Measurements from ENCODE around the gene FHIT. TPM values are rescaled to one million over a fixed set of nuclear protein-coding genes. Genes with fewer than 3 reads are reported as not detected.

The FHIT gene
- total and polyA plus RNA-seq, 4 donors: 2.6 to 21.3 (median 8.7) TPM

- no peak for TF ChIP-seq CTCF (IDR thresholded peaks at IDR 0.05; ENCODE audit: control extremely low read depth, extremely low read depth)
- DNase-seq (no peak), ATAC-seq (ENCODE audit: insufficient read depth, low FRiP score) (no peak)
- Histone ChIP-seq H3K27ac (ENCODE audit: low read depth in 1 of 2, low read length in 1 of 2) (no peak overlapping the region), H3K9me3 (ENCODE audit: control insufficient read depth in 4 of 4, insufficient read depth in 3 of 4, low read length in 3 of 4) (peaks cover 0 to 2% (median 0%) of the 10 kb centered on the region in 4 donors), H3K4me3 (no peak overlapping the region), H3K27me3 (ENCODE audit: control insufficient read depth in 3 of 3, insufficient read depth in 3 of 3, low read length in 2 of 3) (no peaks in the 10 kb centered on the region), H3K36me3 (ENCODE audit: control insufficient read depth in 4 of 4, insufficient read depth in 4 of 4, low read length in 4 of 4) (no peaks in the 10 kb centered on the region), H3K4me1 (ENCODE audit: control insufficient read depth in 5 of 5, insufficient read depth in 5 of 5, low read length in 5 of 5) (peaks cover 0 to 2% (median 0%) of the 10 kb centered on the region in 5 donors), H3K9ac (ENCODE audit: insufficient read depth in 1 of 2, low read length in 2 of 2) (no peak overlapping the region)
Observed at GRCh38 chr3:60085649-60086048, 1165.6 kb downstream of the FHIT start.

- H3K9me3 ChIP-seq (ENCODE audit: control insufficient read depth in 4 of 4, insufficient read depth in 3 of 4, low read length in 3 of 4): peaks cover 0 to 5% (median 0%) of the 10 kb centered on the region in 4 donors
- 27 to 52% methylated on average over 5 of the region's 5 CpGs for WGBS, 2 donors
Observed at GRCh38 chr3:60081381-60082095, 1169.7 kb downstream of the FHIT start.

GRCh38 chr3:60080648-60081047 is 1170.6 kb downstream of the FHIT start:
- TF ChIP-seq CTCF (IDR thresholded peaks at IDR 0.05; ENCODE audit: control extremely low read depth, extremely low read depth): no peak
- Histone ChIP-seq H3K4me3 (no peak overlapping the region), H3K9me3 (ENCODE audit: control insufficient read depth in 4 of 4, insufficient read depth in 3 of 4, low read length in 3 of 4) (peaks cover 0 to 5% (median 0%) of the 10 kb centered on the region in 4 donors), H3K27me3 (ENCODE audit: control insufficient read depth in 3 of 3, insufficient read depth in 3 of 3, low read length in 2 of 3) (no peaks in the 10 kb centered on the region), H3K4me1 (ENCODE audit: control insufficient read depth in 5 of 5, insufficient read depth in 5 of 5, low read length in 5 of 5) (no peaks in the 10 kb centered on the region), H3K9ac (ENCODE audit: insufficient read depth in 1 of 2, low read length in 2 of 2) (no peak overlapping the region), H3K36me3 (ENCODE audit: control insufficient read depth in 4 of 4, insufficient read depth in 4 of 4, low read length in 4 of 4) (no peaks in the 10 kb centered on the region), H3K27ac (ENCODE audit: low read depth in 1 of 2, low read length in 1 of 2) (no peak overlapping the region)
- 78 to 84% methylated on average over 1 of the region's 1 CpG for WGBS, 2 donors
- ATAC-seq (ENCODE audit: insufficient read depth, low FRiP score) (no peak), DNase-seq (no peak)

More at GRCh38 chr3:60081381-60082095, 1169.7 kb downstream of the FHIT start:
- Histone ChIP-seq H3K27me3 (ENCODE audit: control insufficient read depth in 3 of 3, insufficient read depth in 3 of 3, low read length in 2 of 3) (no peaks in the 10 kb centered on the region), H3K27ac (ENCODE audit: low read depth in 1 of 2, low read length in 1 of 2) (no peak overlapping the region), H3K4me3 (no peak overlapping the region), H3K9ac (ENCODE audit: insufficient read depth in 1 of 2, low read length in 2 of 2) (no peak overlapping the region), H3K4me1 (ENCODE audit: control insufficient read depth in 5 of 5, insufficient read depth in 5 of 5, low read length in 5 of 5) (peaks cover 0 to under 1% (median 0%) of the 10 kb centered on the region in 5 donors), H3K36me3 (ENCODE audit: control insufficient read depth in 4 of 4, insufficient read depth in 4 of 4, low read length in 4 of 4) (no peaks in the 10 kb centered on the region)
- DNase-seq: no peak
- no peak for ATAC-seq (ENCODE audit: insufficient read depth, low FRiP score)
- TF ChIP-seq CTCF (IDR thresholded peaks at IDR 0.05; ENCODE audit: control extremely low read depth, extremely low read depth): no peak

Data from lung (tissue), 12 donors.